ENCODE data around the gene TPBGL. TPM values are rescaled to one million over a fixed set of nuclear protein-coding genes. Genes with fewer than 3 reads are reported as not detected.

Gene TPBGL
- total RNA-seq, 1 donor from 2014 or later = not detected

DNA sequence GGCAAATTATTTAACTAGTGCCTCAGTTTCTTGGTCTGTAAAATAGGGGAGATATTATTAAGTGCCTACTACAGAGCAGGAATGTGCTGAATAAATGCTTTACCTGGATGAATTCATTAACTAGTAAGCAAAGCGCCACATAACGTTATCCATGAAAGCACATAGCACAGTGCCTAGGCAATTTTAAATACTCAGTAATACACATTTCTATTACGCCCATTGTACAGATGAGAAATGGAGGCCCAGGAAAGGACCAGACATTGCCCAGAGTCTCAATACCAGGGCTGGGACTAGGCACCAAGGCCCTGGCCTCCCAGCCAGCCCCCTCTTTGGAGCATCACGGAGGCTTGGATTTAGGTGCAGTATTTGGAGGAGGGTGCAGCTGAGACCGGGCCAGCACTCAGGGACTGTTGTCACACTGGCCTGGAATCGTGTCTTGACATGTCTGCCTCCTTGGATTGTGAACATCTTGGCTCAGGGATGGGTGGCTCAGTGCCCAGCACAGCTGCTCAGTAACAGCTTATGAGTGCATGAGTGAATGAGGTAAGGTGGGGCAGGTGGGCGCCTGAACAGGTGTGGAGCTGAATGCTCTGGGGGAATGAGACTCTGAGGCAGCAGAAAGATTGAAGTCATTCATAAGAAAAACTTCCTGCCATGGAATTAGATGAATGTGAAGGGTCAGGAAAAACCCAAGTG lies 42.1 kb upstream of the TPBGL start:
- H3K27ac ChIP-seq (ENCODE audit: low read depth, low read length) = no peak overlapping the region
- H3K4me3 ChIP-seq (ENCODE audit: low read length in 3 of 3) = no peak overlapping the region
- peaks cover 0 to 2% (median 0%) of the 10 kb centered on the region in 3 donors for H3K36me3 ChIP-seq (ENCODE audit: control insufficient read depth in 3 of 3, insufficient read depth in 3 of 3, low read length in 3 of 3)
- H3K27me3 ChIP-seq (ENCODE audit: control insufficient read depth in 3 of 3, insufficient read depth in 3 of 3, low read length in 3 of 3) = peaks cover 0 to 4% (median 0%) of the 10 kb centered on the region in 3 donors
- H3K4me1 ChIP-seq (ENCODE audit: control insufficient read depth in 3 of 3, insufficient read depth in 3 of 3, low read length in 3 of 3) = peaks cover 5 to 15% (median 12%) of the 10 kb centered on the region in 3 donors
- no peaks in the 10 kb centered on the region for H3K9me3 ChIP-seq (ENCODE audit: control insufficient read depth in 3 of 3, low read length in 3 of 3)
- no peak overlapping the region for H3K9ac ChIP-seq (ENCODE audit: low read depth in 1 of 3, low read length in 3 of 3)

- H3K9ac ChIP-seq (ENCODE audit: low read depth in 1 of 3, low read length in 3 of 3) = no peak overlapping the region
- H3K4me1 ChIP-seq (ENCODE audit: control insufficient read depth in 3 of 3, insufficient read depth in 3 of 3, low read length in 3 of 3) = peaks cover 5 to 14% (median 9%) of the 10 kb centered on the region in 3 donors
- no peaks in the 10 kb centered on the region for H3K9me3 ChIP-seq (ENCODE audit: control insufficient read depth in 3 of 3, low read length in 3 of 3)
- H3K4me3 ChIP-seq (ENCODE audit: low read length in 3 of 3) = no peak overlapping the region
- H3K27ac ChIP-seq (ENCODE audit: low read depth, low read length) = no peak overlapping the region
- H3K27me3 ChIP-seq (ENCODE audit: control insufficient read depth in 3 of 3, insufficient read depth in 3 of 3, low read length in 3 of 3) = peaks cover 0 to 4% (median 0%) of the 10 kb centered on the region in 3 donors
- peaks cover 0 to 2% (median 0%) of the 10 kb centered on the region in 3 donors for H3K36me3 ChIP-seq (ENCODE audit: control insufficient read depth in 3 of 3, insufficient read depth in 3 of 3, low read length in 3 of 3)
Measured at GRCh38 chr11:75199412-75199955, 41.1 kb upstream of the TPBGL start.

- Histone ChIP-seq H3K27ac (ENCODE audit: low read depth, low read length) (no peak overlapping the region), H3K36me3 (ENCODE audit: control insufficient read depth in 3 of 3, insufficient read depth in 3 of 3, low read length in 3 of 3) (peaks cover 0 to 2% (median 0%) of the 10 kb centered on the region in 3 donors), H3K4me3 (ENCODE audit: low read length in 3 of 3) (no peak overlapping the region), H3K9me3 (ENCODE audit: control insufficient read depth in 3 of 3, low read length in 3 of 3) (no peaks in the 10 kb centered on the region), H3K9ac (ENCODE audit: low read depth in 1 of 3, low read length in 3 of 3) (no peak overlapping the region), H3K4me1 (ENCODE audit: control insufficient read depth in 3 of 3, insufficient read depth in 3 of 3, low read length in 3 of 3) (peaks cover 5 to 8% (median 6%) of the 10 kb centered on the region in 3 donors), H3K27me3 (ENCODE audit: control insufficient read depth in 3 of 3, insufficient read depth in 3 of 3, low read length in 3 of 3) (peaks cover 0 to 4% (median 0%) of the 10 kb centered on the region in 3 donors)
Measured at GRCh38 chr11:75200051-75200450, 40.5 kb upstream of the TPBGL start.

GRCh38 chr11:75200531-75200930 lies 40.0 kb upstream of the TPBGL start:
- Histone ChIP-seq H3K9ac (ENCODE audit: low read depth in 1 of 3, low read length in 3 of 3) (no peak overlapping the region), H3K36me3 (ENCODE audit: control insufficient read depth in 3 of 3, insufficient read depth in 3 of 3, low read length in 3 of 3) (peaks cover 0 to 2% (median 0%) of the 10 kb centered on the region in 3 donors), H3K9me3 (ENCODE audit: control insufficient read depth in 3 of 3, low read length in 3 of 3) (no peaks in the 10 kb centered on the region)

DNA sequence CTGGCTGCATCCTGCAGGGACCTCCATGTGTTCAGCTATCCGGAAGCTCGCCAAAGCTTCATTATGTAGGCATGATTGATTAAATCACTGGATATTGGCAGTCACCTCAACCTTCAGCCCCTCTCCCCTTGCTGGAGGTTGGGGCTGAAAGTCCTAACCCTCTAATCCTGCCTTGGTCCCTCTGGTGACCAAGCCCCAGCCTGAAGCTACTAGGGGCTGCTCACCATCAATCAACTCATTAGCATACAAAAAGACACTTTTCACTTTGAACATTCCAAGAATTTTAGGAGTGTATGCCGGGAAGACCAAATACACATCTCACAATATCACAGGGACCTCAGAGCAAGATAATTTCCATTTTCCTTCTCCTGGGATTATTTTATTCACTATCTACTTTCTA lies 38.8 kb upstream of the TPBGL start:
- peaks cover 0 to 2% (median 0%) of the 10 kb centered on the region in 3 donors for H3K36me3 ChIP-seq (ENCODE audit: control insufficient read depth in 3 of 3, insufficient read depth in 3 of 3, low read length in 3 of 3)
- H3K9me3 ChIP-seq (ENCODE audit: control insufficient read depth in 3 of 3, low read length in 3 of 3) = no peaks in the 10 kb centered on the region
- no peaks in the 10 kb centered on the region for H3K4me1 ChIP-seq (ENCODE audit: control insufficient read depth in 3 of 3, insufficient read depth in 3 of 3, low read length in 3 of 3)
- no peak overlapping the region for H3K4me3 ChIP-seq (ENCODE audit: low read length in 3 of 3)
- H3K9ac ChIP-seq (ENCODE audit: low read depth in 1 of 3, low read length in 3 of 3) = no peak overlapping the region
- H3K27ac ChIP-seq (ENCODE audit: low read depth, low read length) = no peak overlapping the region
- H3K27me3 ChIP-seq (ENCODE audit: control insufficient read depth in 3 of 3, insufficient read depth in 3 of 3, low read length in 3 of 3) = no peaks in the 10 kb centered on the region

More at GRCh38 chr11:75200531-75200930, 40.0 kb upstream of the TPBGL start:
- Histone ChIP-seq H3K27me3 (ENCODE audit: control insufficient read depth in 3 of 3, insufficient read depth in 3 of 3, low read length in 3 of 3) (peaks cover 0 to 3% (median 0%) of the 10 kb centered on the region in 3 donors), H3K4me3 (ENCODE audit: low read length in 3 of 3) (no peak overlapping the region), H3K4me1 (ENCODE audit: control insufficient read depth in 3 of 3, insufficient read depth in 3 of 3, low read length in 3 of 3) (peaks cover 3 to 4% (median 3%) of the 10 kb centered on the region in 3 donors), H3K27ac (ENCODE audit: low read depth, low read length) (no peak overlapping the region)

DNA sequence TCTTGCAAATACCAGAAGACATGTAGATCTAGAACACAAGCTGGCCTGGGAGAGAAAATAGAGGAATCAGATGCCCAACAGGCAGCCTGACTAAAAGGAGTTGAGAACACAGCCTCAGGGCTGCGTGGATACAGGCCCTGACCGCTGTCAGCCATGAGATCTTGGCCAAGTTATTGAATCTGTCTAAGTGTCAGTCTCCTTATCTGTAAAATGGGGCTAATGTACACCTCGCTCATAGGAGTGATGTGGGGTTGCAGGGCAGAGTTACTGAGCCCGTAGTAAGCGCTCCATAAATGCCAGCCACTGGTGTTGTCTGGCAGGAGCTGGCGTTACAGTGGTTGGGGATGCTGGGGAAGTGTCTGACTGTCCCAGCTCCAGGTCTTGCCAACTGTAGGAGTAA lies 38.4 kb upstream of the TPBGL start:
- Histone ChIP-seq H3K9me3 (ENCODE audit: control insufficient read depth in 3 of 3, low read length in 3 of 3) (no peaks in the 10 kb centered on the region), H3K36me3 (ENCODE audit: control insufficient read depth in 3 of 3, insufficient read depth in 3 of 3, low read length in 3 of 3) (peaks cover 0 to 2% (median 0%) of the 10 kb centered on the region in 3 donors)

GRCh38 chr11:75203138-75203537 lies 37.4 kb upstream of the TPBGL start:
- no peaks in the 10 kb centered on the region for H3K4me1 ChIP-seq (ENCODE audit: control insufficient read depth in 3 of 3, insufficient read depth in 3 of 3, low read length in 3 of 3)
- H3K27ac ChIP-seq (ENCODE audit: low read depth, low read length) = no peak overlapping the region
- no peaks in the 10 kb centered on the region for H3K9me3 ChIP-seq (ENCODE audit: control insufficient read depth in 3 of 3, low read length in 3 of 3)
- peaks cover 0 to 2% (median 0%) of the 10 kb centered on the region in 3 donors for H3K36me3 ChIP-seq (ENCODE audit: control insufficient read depth in 3 of 3, insufficient read depth in 3 of 3, low read length in 3 of 3)
- peaks cover 0 to 1% (median 0%) of the 10 kb centered on the region in 3 donors for H3K27me3 ChIP-seq (ENCODE audit: control insufficient read depth in 3 of 3, insufficient read depth in 3 of 3, low read length in 3 of 3)
- no peak overlapping the region for H3K9ac ChIP-seq (ENCODE audit: low read depth in 1 of 3, low read length in 3 of 3)
- H3K4me3 ChIP-seq (ENCODE audit: low read length in 3 of 3) = no peak overlapping the region

More for the DNA sequence above, 38.4 kb upstream of the TPBGL start:
- Histone ChIP-seq H3K4me3 (ENCODE audit: low read length in 3 of 3) (no peak overlapping the region), H3K27ac (ENCODE audit: low read depth, low read length) (no peak overlapping the region), H3K27me3 (ENCODE audit: control insufficient read depth in 3 of 3, insufficient read depth in 3 of 3, low read length in 3 of 3) (no peaks in the 10 kb centered on the region), H3K4me1 (ENCODE audit: control insufficient read depth in 3 of 3, insufficient read depth in 3 of 3, low read length in 3 of 3) (no peaks in the 10 kb centered on the region), H3K9ac (ENCODE audit: low read depth in 1 of 3, low read length in 3 of 3) (no peak overlapping the region)

GRCh38 chr11:75203641-75204011 lies 36.9 kb upstream of the TPBGL start:
- Histone ChIP-seq H3K27ac (ENCODE audit: low read depth, low read length) (no peak overlapping the region), H3K9ac (ENCODE audit: low read depth in 1 of 3, low read length in 3 of 3) (no peak overlapping the region), H3K4me3 (ENCODE audit: low read length in 3 of 3) (no peak overlapping the region), H3K27me3 (ENCODE audit: control insufficient read depth in 3 of 3, insufficient read depth in 3 of 3, low read length in 3 of 3) (peaks cover 0 to 6% (median 0%) of the 10 kb centered on the region in 3 donors), H3K9me3 (ENCODE audit: control insufficient read depth in 3 of 3, low read length in 3 of 3) (no peaks in the 10 kb centered on the region), H3K36me3 (ENCODE audit: control insufficient read depth in 3 of 3, insufficient read depth in 3 of 3, low read length in 3 of 3) (peaks cover 0 to 2% (median 0%) of the 10 kb centered on the region in 3 donors), H3K4me1 (ENCODE audit: control insufficient read depth in 3 of 3, insufficient read depth in 3 of 3, low read length in 3 of 3) (no peaks in the 10 kb centered on the region)

GRCh38 chr11:75204012-75204674 lies 36.4 kb upstream of the TPBGL start:
- Histone ChIP-seq H3K9me3 (ENCODE audit: control insufficient read depth in 3 of 3, low read length in 3 of 3) (no peaks in the 10 kb centered on the region), H3K9ac (ENCODE audit: low read depth in 1 of 3, low read length in 3 of 3) (no peak overlapping the region), H3K27me3 (ENCODE audit: control insufficient read depth in 3 of 3, insufficient read depth in 3 of 3, low read length in 3 of 3) (peaks cover 2 to 6% (median 3%) of the 10 kb centered on the region in 3 donors), H3K27ac (ENCODE audit: low read depth, low read length) (no peak overlapping the region), H3K4me1 (ENCODE audit: control insufficient read depth in 3 of 3, insufficient read depth in 3 of 3, low read length in 3 of 3) (no peaks in the 10 kb centered on the region), H3K36me3 (ENCODE audit: control insufficient read depth in 3 of 3, insufficient read depth in 3 of 3, low read length in 3 of 3) (peaks cover 0 to 2% (median 0%) of the 10 kb centered on the region in 3 donors), H3K4me3 (ENCODE audit: low read length in 3 of 3) (no peak overlapping the region)
